Effector memory CD4-positive, alpha-beta T cell (primary cell): ENCODE results near the gene UBE2E2.

Experiments used
- DNase-seq, 3 donors: peaks; one replicate each; pipeline ENCODE4 v3.0.0-alpha.2; 2020
- H3K27ac ChIP-seq: 2 replicates; pipeline ENCODE4 v1.7.0; 2013; ENCODE audit warnings: mild to moderate bottlenecking, low read length, moderate library complexity; ENCODE audit not compliant: insufficient read depth, poor library complexity, severe bottlenecking
- H3K27me3 ChIP-seq: replicated peaks from 2 replicates; pipeline ENCODE4 v1.7.0; 2013; ENCODE audit warnings: mild to moderate bottlenecking, low read length; ENCODE audit not compliant: insufficient read depth, control insufficient read depth, poor library complexity, severe bottlenecking
- H3K36me3 ChIP-seq: 2 replicates; pipeline ENCODE4 v1.7.0; 2013; ENCODE audit warnings: mild to moderate bottlenecking, low read length, moderate library complexity; ENCODE audit not compliant: control insufficient read depth, insufficient read depth
- H3K4me1 ChIP-seq: 2 replicates; pipeline ENCODE4 v1.7.0; 2013; ENCODE audit warnings: low read length, mild to moderate bottlenecking; ENCODE audit not compliant: control insufficient read depth, insufficient read depth, poor library complexity, severe bottlenecking
- H3K4me3 ChIP-seq: 2 replicates; pipeline ENCODE4 v1.7.0; 2013; ENCODE audit warnings: low read length, low read depth, mild to moderate bottlenecking; ENCODE audit not compliant: insufficient read depth, poor library complexity, severe bottlenecking
- H3K9me3 ChIP-seq: 2 replicates; pipeline ENCODE4 v1.7.0; 2013; ENCODE audit warnings: mild to moderate bottlenecking, low read length, moderate library complexity; ENCODE audit not compliant: control insufficient read depth

Gene UBE2E2

GRCh38 chr3:23480329-23480714 lies 277.2 kb downstream of the UBE2E2 start:
- DNase-seq: no peak
- Histone ChIP-seq H3K9me3 (peaks cover 3% of the 10 kb centered on the region), H3K27ac (no peak overlapping the region), H3K4me1 (no peaks in the 10 kb centered on the region), H3K36me3 (no peaks in the 10 kb centered on the region), H3K27me3 (no peaks in the 10 kb centered on the region), H3K4me3 (no peak overlapping the region)

- H3K4me3 ChIP-seq: no peak overlapping the region
- H3K27ac ChIP-seq: no peak overlapping the region
- H3K36me3 ChIP-seq: no peaks in the 10 kb centered on the region
- H3K4me1 ChIP-seq: no peaks in the 10 kb centered on the region
- no peaks in the 10 kb centered on the region for H3K27me3 ChIP-seq
- H3K9me3 ChIP-seq: peaks cover 3% of the 10 kb centered on the region
- no peak for DNase-seq
These were observed 278.0 kb downstream of the UBE2E2 start for GRCh38 chr3:23481011-23481615.

- H3K27me3 ChIP-seq: no peaks in the 10 kb centered on the region
- no peaks in the 10 kb centered on the region for H3K4me1 ChIP-seq
- no peaks in the 10 kb centered on the region for H3K36me3 ChIP-seq
- H3K27ac ChIP-seq: no peak overlapping the region
- no peak for DNase-seq
- H3K9me3 ChIP-seq: peaks cover 3% of the 10 kb centered on the region
- H3K4me3 ChIP-seq: no peak overlapping the region
These were observed 278.6 kb downstream of the UBE2E2 start for GRCh38 chr3:23481616-23482278.

- H3K36me3 ChIP-seq: no peaks in the 10 kb centered on the region
- no peak for DNase-seq
- peaks cover 3% of the 10 kb centered on the region for H3K9me3 ChIP-seq
- no peak overlapping the region for H3K4me3 ChIP-seq
- no peaks in the 10 kb centered on the region for H3K27me3 ChIP-seq
- no peak overlapping the region for H3K27ac ChIP-seq
- no peaks in the 10 kb centered on the region for H3K4me1 ChIP-seq
These were observed 281.3 kb downstream of the UBE2E2 start for GRCh38 chr3:23484386-23484785.

- Histone ChIP-seq H3K27ac (no peak overlapping the region), H3K4me3 (no peak overlapping the region), H3K9me3 (no peaks in the 10 kb centered on the region), H3K27me3 (no peaks in the 10 kb centered on the region), H3K36me3 (no peaks in the 10 kb centered on the region), H3K4me1 (no peaks in the 10 kb centered on the region)
- DNase-seq: no peak
These were observed 282.8 kb downstream of the UBE2E2 start for GRCh38 chr3:23485922-23486321.

GRCh38 chr3:23487015-23487414 lies 283.9 kb downstream of the UBE2E2 start:
- no peak for DNase-seq
- H3K4me3 ChIP-seq: no peak overlapping the region
- H3K27ac ChIP-seq: no peak overlapping the region
- H3K4me1 ChIP-seq: no peaks in the 10 kb centered on the region
- H3K9me3 ChIP-seq: no peaks in the 10 kb centered on the region
- no peaks in the 10 kb centered on the region for H3K27me3 ChIP-seq
- H3K36me3 ChIP-seq: no peaks in the 10 kb centered on the region

GRCh38 chr3:23488618-23489017 lies 285.5 kb downstream of the UBE2E2 start:
- no peaks in the 10 kb centered on the region for H3K36me3 ChIP-seq
- H3K9me3 ChIP-seq: no peaks in the 10 kb centered on the region
- H3K27ac ChIP-seq: no peak overlapping the region
- H3K4me1 ChIP-seq: no peaks in the 10 kb centered on the region
- no peaks in the 10 kb centered on the region for H3K27me3 ChIP-seq
- DNase-seq: no peak
- no peak overlapping the region for H3K4me3 ChIP-seq

- no peak overlapping the region for H3K27ac ChIP-seq
- DNase-seq: no peak
- H3K36me3 ChIP-seq: no peaks in the 10 kb centered on the region
- H3K4me3 ChIP-seq: no peak overlapping the region
- no peaks in the 10 kb centered on the region for H3K4me1 ChIP-seq
- H3K27me3 ChIP-seq: no peaks in the 10 kb centered on the region
- no peaks in the 10 kb centered on the region for H3K9me3 ChIP-seq
These were observed 286.4 kb downstream of the UBE2E2 start for GRCh38 chr3:23489300-23490158.

GRCh38 chr3:23490459-23490858 lies 287.3 kb downstream of the UBE2E2 start:
- no peaks in the 10 kb centered on the region for H3K4me1 ChIP-seq
- H3K4me3 ChIP-seq: no peak overlapping the region
- H3K36me3 ChIP-seq: no peaks in the 10 kb centered on the region
- H3K9me3 ChIP-seq: no peaks in the 10 kb centered on the region
- no peak overlapping the region for H3K27ac ChIP-seq
- DNase-seq: no peak
- no peaks in the 10 kb centered on the region for H3K27me3 ChIP-seq

- DNase-seq: no peak
- Histone ChIP-seq H3K4me1 (no peaks in the 10 kb centered on the region), H3K9me3 (no peaks in the 10 kb centered on the region)
These were observed 288.9 kb downstream of the UBE2E2 start for GRCh38 chr3:23492057-23492456.

More at GRCh38 chr3:23492057-23492456, 288.9 kb downstream of the UBE2E2 start:
- H3K36me3 ChIP-seq: no peaks in the 10 kb centered on the region
- H3K27me3 ChIP-seq: no peaks in the 10 kb centered on the region
- H3K4me3 ChIP-seq: no peak overlapping the region
- H3K27ac ChIP-seq: no peak overlapping the region
